Activated CD8-positive, alpha-beta memory T cell treated with anti-CD3 and anti-CD28 coated beads, Interleukin-2, amount 10 ng/mL, durations not matched to agents 7 days and 5 days (primary cell): ENCODE measurements around the gene MIB1. TPM values are rescaled to one million over a fixed set of nuclear protein-coding genes. Genes with fewer than 3 reads are reported as not detected.

Experiments
- ATAC-seq: fragments of 150-1000 bp; cut with Tn5 transposase; one replicate; pipeline ENCODE4 v1.10.0; 2021; ENCODE audit warnings: moderate library complexity
- CTCF ChIA-PET: fragments of 350-600 bp; sonication (Branson Sonifier 250); formaldehyde crosslinking; loops from one replicate; lab custom pipeline; 2021; ENCODE audit warnings: antibody characterized with exemption; lab: Charles Lee
- DNase-seq: peaks from one replicate; pipeline ENCODE4 v3.0.0-alpha.2; 2020
- H3K27ac Mint-ChIP-seq: one replicate; pipeline ENCODE4 v1.8.0; 2021; ENCODE audit warnings: mild to moderate bottlenecking, mixed read lengths
- H3K27me3 Mint-ChIP-seq: one replicate; pipeline ENCODE4 v1.8.0; 2021; ENCODE audit warnings: mixed read lengths
- H3K36me3 Mint-ChIP-seq: one replicate; pipeline ENCODE4 v1.8.0; 2021; ENCODE audit warnings: mild to moderate bottlenecking, mixed read lengths
- H3K4me1 Mint-ChIP-seq: one replicate; pipeline ENCODE4 v1.8.0; 2021; ENCODE audit warnings: mixed read lengths
- H3K4me3 Mint-ChIP-seq: one replicate; pipeline ENCODE4 v1.8.0; 2021; ENCODE audit warnings: mild to moderate bottlenecking, moderate library complexity, mixed read lengths
- H3K9me3 Mint-ChIP-seq: one replicate; pipeline ENCODE4 v1.8.0; 2022; ENCODE audit warnings: low read depth, mixed read lengths
- total RNA-seq, 2 experiments: library from RNA; stranded (reverse); gene quantifications; one replicate each; pipeline ENCODE4 v1.2.3, GENCODE V29; 2021

Gene MIB1
- total RNA-seq, 2 experiments from 2014 or later: 40.5 to 54.8 TPM

DNA sequence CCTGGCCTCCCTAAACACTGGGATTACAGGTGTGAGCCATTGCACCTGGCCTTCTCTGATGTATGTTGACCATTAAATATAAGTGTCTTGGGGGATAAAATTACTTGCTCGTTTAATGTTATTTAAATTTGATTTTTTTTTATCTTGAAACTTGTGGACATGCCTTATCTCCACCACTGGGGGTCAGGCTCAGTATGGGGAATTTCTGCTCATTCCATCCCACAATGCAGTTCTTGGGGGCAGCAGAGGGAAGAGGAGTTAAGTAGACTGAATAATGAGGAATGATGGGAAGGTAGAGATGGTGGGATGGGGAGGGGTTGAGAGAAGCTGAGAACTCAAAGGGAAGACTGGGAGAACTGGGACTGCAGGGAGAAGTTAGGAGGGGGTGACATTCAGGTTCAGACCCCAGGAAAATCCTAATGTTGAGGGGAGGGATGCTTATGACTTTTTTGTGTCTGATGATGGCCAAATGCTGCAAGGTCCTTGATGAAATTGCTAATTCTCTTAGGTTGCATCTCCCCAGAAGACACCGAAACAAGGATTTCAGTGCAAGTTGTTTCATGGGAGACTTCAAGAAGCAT, 174.2 kb downstream of the MIB1 start:
- peaks cover 3% of the 10 kb centered on the region for H3K9me3 Mint-ChIP-seq
- DNase-seq: no peak
- peaks cover 15% of the 10 kb centered on the region for H3K27me3 Mint-ChIP-seq
- H3K4me3 Mint-ChIP-seq: no peak overlapping the region
- H3K36me3 Mint-ChIP-seq: no peaks in the 10 kb centered on the region
- no peak overlapping the region for H3K27ac Mint-ChIP-seq
- no peak for ATAC-seq
- H3K4me1 Mint-ChIP-seq: no peaks in the 10 kb centered on the region
- CTCF ChIA-PET: no interaction called here

DNA sequence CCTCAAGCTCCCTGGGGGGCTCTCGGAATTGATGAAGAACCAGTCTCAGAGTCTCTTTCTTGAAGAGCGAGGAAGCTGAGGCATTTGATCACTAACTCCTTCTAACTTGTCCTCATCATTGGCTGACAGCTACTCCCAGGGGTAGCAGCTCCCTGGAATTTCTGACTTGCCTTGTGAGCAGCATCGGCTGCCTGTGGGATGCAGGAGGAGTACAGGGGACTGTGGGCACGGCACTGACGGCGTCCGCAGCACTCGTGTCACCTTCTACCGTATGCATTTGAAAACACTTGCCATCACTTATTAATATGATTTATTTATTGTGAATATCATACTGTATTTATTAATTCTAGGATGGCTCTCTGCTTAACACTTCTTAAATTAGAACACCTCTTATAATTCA, 175.0 kb downstream of the MIB1 start:
- no peaks in the 10 kb centered on the region for H3K36me3 Mint-ChIP-seq
- CTCF ChIA-PET: no interaction called here
- H3K9me3 Mint-ChIP-seq: peaks cover 3% of the 10 kb centered on the region
- no peak for ATAC-seq
- H3K27me3 Mint-ChIP-seq: peaks cover 15% of the 10 kb centered on the region
- DNase-seq: no peak
- H3K4me1 Mint-ChIP-seq: no peaks in the 10 kb centered on the region
- no peak overlapping the region for H3K27ac Mint-ChIP-seq
- H3K4me3 Mint-ChIP-seq: no peak overlapping the region

- H3K4me1 Mint-ChIP-seq: no peaks in the 10 kb centered on the region
- CTCF ChIA-PET: interaction anchor here (1.3 kb wide), 1 partner anchor 13 kb away, joined by 3 read pairs; no protein-coding TSS in a partner anchor
- peaks cover 3% of the 10 kb centered on the region for H3K9me3 Mint-ChIP-seq
- DNase-seq (no peak), ATAC-seq (no peak)
- no peaks in the 10 kb centered on the region for H3K36me3 Mint-ChIP-seq
- H3K27ac Mint-ChIP-seq: no peak overlapping the region
- H3K4me3 Mint-ChIP-seq: no peak overlapping the region
- H3K27me3 Mint-ChIP-seq: peaks cover 8% of the 10 kb centered on the region
Observed at GRCh38 chr18:21916594-21916993, 176.0 kb downstream of the MIB1 start.

DNA sequence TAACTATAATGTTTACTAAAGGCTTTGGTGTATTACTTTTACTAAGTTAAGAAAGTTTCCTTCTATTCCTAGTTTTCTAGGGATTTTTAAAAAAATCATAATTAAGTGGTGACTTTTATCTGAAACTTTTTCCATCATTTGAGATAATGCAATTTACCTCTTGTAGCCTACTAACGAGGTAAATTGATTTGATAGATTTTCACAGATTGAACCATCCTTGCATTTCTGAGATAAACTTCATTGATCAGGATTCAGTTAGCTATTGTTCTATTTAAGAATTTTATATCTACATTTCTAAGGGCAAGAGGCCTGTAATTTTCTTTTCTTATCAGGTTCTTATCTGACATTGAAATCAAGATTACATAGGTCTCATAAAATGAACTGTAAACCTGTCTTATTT, 178.1 kb downstream of the MIB1 start:
- Mint-ChIP-seq H3K36me3 (no peaks in the 10 kb centered on the region), H3K27ac (no peak overlapping the region), H3K4me1 (no peaks in the 10 kb centered on the region), H3K4me3 (no peak overlapping the region), H3K27me3 (peaks cover 4% of the 10 kb centered on the region), H3K9me3 (peaks cover 3% of the 10 kb centered on the region)
- DNase-seq (no peak), ATAC-seq (no peak)
- CTCF ChIA-PET: no interaction called here

Other genes with a start within 250 kb of the MIB1 start
- gene ESCO1, start 140.1 kb upstream of the MIB1 start, total RNA-seq: 10 to 100 TPM; 19.2 to 21.1 TPM
- gene SNRPD1, start 128.5 kb upstream of the MIB1 start, total RNA-seq: 100 to 1,000 TPM; 110 to 114 TPM
- gene ABHD3, start 36.0 kb upstream of the MIB1 start, total RNA-seq: 10 to 100 TPM; 47.9 to 62.6 TPM